NCI-H446 treated with DMSO at 0.1 percent for 48 hours (cell line): ENCODE data around the gene AOC1.
"Not testable (repeated sequence)": the region's sequence is repeated elsewhere in the genome, so short reads cannot be mapped to it uniquely, and the experiment has no call there.

ENCODE experiments used
- DNase-seq: peaks from one replicate; lab custom pipeline; 2025; lab: John Stamatoyannopoulos, UW

Gene AOC1

GRCh38 chr7:150897502-150898474 lies 45.5 kb downstream of the AOC1 start:
- no peak for DNase-seq

- DNase-seq = no peak
Measured at GRCh38 chr7:150898475-150899011, 46.2 kb downstream of the AOC1 start.

GRCh38 chr7:150900675-150901074 lies 48.4 kb downstream of the AOC1 start:
- DNase-seq = no peak

GRCh38 chr7:150901160-150902035 lies 49.1 kb downstream of the AOC1 start:
- peak; percentile 75 for DNase-seq

- no peak for DNase-seq
Measured at GRCh38 chr7:150902078-150903033, 50.0 kb downstream of the AOC1 start.

- DNase-seq = peak; percentile 75
Measured at GRCh38 chr7:150903606-150904005, 51.3 kb downstream of the AOC1 start.

- no peak for DNase-seq
Measured at GRCh38 chr7:150904011-150904909, 51.9 kb downstream of the AOC1 start.

- DNase-seq = no peak
Measured at GRCh38 chr7:150908173-150908572, 55.9 kb downstream of the AOC1 start.

- DNase-seq = no peak
Measured at GRCh38 chr7:150909200-150909995, 57.1 kb downstream of the AOC1 start.

- not testable (repeated sequence) for DNase-seq
Measured at GRCh38 chr7:150910305-150910995, 58.1 kb downstream of the AOC1 start.

- DNase-seq = no peak
Measured at GRCh38 chr7:150910996-150911422, 58.7 kb downstream of the AOC1 start.
